Left ventricle myocardium inferior (tissue), 1 donor: ENCODE results near the gene ADAMTS20. TPM values are rescaled to one million over a fixed set of nuclear protein-coding genes. Genes with fewer than 3 reads are reported as not detected.

ENCODE experiments used
- DNase-seq: peaks from one replicate; pipeline ENCODE4 v3.0.0-alpha.2; 2020
- H3K27ac ChIP-seq: fragments of 200-600 bp; replicated peaks from 2 replicates; pipeline ENCODE4 v1.8.0; 2021
- H3K27me3 ChIP-seq: fragments of 200-600 bp; 2 replicates; pipeline ENCODE4 v1.8.0; 2021; ENCODE audit warnings: low read depth
- H3K36me3 ChIP-seq: fragments of 200-600 bp; 2 replicates; pipeline ENCODE4 v1.8.0; 2021
- H3K4me1 ChIP-seq: fragments of 200-600 bp; 2 replicates; pipeline ENCODE4 v1.8.0; 2021
- H3K4me3 ChIP-seq: fragments of 200-600 bp; 2 replicates; pipeline ENCODE4 v1.8.0; 2021; ENCODE audit warnings: mild to moderate bottlenecking, moderate library complexity
- H3K9me3 ChIP-seq: fragments of 200-600 bp; replicated peaks from 2 replicates; pipeline ENCODE4 v1.8.0; 2021
- intact Hi-C: fragments of 100-400 bp; cut with micrococcal nuclease; formaldehyde crosslinking; loops from one replicate; pipeline ENCODE4 v1.11.0; 2022
- total RNA-seq: library from RNA; stranded (reverse); fragmentation: NEBNext Ultra II Directional; extraction: Animal tissue kit (Norgen Biotek cat#: 25700); gene quantifications from one replicate; pipeline ENCODE4 v1.2.1, GENCODE V29; 2021
- TF ChIP-seq, protein P1 (sequence below): fragments of 200-600 bp; IDR thresholded peaks from 2 replicates; pipeline ENCODE4 v1.8.0; 2021; ENCODE audit warnings: antibody characterized with exemption, mild to moderate bottlenecking, borderline replicate concordance
- donor health status: DM: no; HTN: yes; CAD: no; lungs with severe emphysema.

ADAMTS20 gene
- total RNA-seq, 1 donor from 2014 or later: not detected

DNA sequence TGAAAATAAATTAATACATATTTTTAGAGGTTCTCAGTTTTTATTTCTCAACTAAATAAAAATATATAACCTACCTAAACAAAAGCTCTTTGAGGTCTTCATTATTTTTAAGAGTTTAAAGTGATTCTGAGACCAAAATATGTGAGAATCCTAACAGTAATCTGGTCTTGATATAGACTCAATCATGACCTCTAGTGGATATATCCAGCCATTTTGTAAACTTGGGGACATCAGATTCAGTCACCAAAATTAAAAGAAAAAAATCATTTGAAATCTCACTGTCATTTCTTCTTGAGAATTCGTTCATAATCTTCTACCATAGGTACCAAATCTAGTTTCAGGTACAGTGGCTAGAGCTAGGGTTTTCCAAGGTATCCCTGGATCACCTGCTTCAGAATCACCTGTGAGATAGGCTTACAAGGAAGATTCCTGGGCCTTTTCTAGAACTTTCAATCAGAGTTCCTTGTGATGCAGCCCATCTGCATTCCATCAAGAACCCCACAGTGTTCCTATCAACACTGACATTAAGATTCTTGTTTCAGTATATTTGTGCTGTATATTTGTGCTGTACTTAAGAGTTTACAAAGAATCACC, 214.9 kb downstream of the ADAMTS20 start:
- intact Hi-C loops: loop anchor here (10.0 kb wide), 1 partner anchor 752 kb away; the partner anchor contains the start of gene PRICKLE1
- Histone ChIP-seq H3K27me3 (no peaks in the 10 kb centered on the region), H3K4me1 (peaks cover 16% of the 10 kb centered on the region), H3K36me3 (no peaks in the 10 kb centered on the region), H3K9me3 (no peaks in the 10 kb centered on the region), H3K4me3 (no peak overlapping the region), H3K27ac (no peak overlapping the region)
- no peak for DNase-seq
- TF ChIP-seq, protein P1, sequence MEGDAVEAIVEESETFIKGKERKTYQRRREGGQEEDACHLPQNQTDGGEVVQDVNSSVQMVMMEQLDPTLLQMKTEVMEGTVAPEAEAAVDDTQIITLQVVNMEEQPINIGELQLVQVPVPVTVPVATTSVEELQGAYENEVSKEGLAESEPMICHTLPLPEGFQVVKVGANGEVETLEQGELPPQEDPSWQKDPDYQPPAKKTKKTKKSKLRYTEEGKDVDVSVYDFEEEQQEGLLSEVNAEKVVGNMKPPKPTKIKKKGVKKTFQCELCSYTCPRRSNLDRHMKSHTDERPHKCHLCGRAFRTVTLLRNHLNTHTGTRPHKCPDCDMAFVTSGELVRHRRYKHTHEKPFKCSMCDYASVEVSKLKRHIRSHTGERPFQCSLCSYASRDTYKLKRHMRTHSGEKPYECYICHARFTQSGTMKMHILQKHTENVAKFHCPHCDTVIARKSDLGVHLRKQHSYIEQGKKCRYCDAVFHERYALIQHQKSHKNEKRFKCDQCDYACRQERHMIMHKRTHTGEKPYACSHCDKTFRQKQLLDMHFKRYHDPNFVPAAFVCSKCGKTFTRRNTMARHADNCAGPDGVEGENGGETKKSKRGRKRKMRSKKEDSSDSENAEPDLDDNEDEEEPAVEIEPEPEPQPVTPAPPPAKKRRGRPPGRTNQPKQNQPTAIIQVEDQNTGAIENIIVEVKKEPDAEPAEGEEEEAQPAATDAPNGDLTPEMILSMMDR: peak; percentile 60

DNA sequence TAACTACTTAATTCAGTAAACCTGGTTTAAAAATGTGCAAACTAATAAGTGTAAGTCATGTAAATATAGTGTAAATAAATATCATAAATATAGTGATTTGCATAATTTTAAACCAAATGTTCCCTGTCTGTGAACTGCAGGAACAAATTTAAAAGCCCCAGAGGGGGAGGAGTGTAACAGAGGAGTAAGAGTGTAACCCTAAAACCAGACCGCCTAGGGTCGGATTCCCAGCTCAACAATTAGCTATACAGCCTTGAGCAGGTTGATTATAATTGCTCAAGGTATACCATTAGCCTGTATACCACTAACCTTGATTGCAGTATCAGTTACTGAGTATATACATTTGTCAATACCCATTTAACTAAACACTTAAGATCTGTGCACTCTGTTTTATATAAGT, 218.4 kb downstream of the ADAMTS20 start:
- intact Hi-C loops: loop anchor here (10.0 kb wide), 1 partner anchor 749 kb away; the partner anchor contains the start of gene PRICKLE1
- no peaks in the 10 kb centered on the region for H3K36me3 ChIP-seq

DNA sequence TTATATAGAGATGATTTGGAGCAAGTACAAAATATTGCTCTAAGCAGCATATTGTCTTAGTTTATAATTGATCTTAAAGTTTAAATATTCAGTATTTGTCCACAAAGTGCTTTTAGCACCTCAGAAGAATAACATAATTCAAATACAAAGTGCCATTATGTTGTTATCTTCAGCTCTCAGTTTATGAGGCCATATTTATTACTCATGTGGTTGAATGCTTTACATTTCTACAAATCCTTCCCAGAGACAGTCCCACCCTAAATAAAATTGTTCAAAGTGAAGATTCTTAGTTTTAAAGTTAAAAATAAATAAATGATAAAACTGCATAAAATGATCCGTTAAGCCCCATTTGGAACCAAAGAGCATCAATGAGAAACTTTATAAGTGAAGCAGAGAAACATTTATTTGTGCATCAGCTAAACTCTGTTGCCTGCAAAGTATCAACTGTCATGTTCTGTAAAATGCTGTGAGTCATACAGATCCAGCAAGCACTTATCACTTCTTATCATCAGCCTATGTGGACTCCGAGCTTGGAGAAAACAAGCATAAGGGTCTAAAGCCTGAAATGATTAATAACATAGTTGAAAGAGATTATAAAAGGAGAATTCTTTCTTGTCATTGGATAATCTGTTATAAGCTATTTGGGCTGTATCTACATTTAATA, 218.9 kb downstream of the ADAMTS20 start:
- Histone ChIP-seq H3K9me3 (peaks cover 2% of the 10 kb centered on the region), H3K36me3 (no peaks in the 10 kb centered on the region), H3K27ac (no peak overlapping the region), H3K4me3 (no peak overlapping the region), H3K27me3 (no peaks in the 10 kb centered on the region), H3K4me1 (peaks cover 4% of the 10 kb centered on the region)
- DNase-seq: no peak
- TF ChIP-seq, protein P1: no peak
- intact Hi-C loops: loop anchor here (10.0 kb wide), 1 partner anchor 748 kb away; the partner anchor contains the start of gene PRICKLE1

More for the DNA sequence above, 218.4 kb downstream of the ADAMTS20 start:
- no peak overlapping the region for H3K27ac ChIP-seq
- no peak for DNase-seq
- no peaks in the 10 kb centered on the region for H3K9me3 ChIP-seq
- TF ChIP-seq, protein P1: no peak
- no peaks in the 10 kb centered on the region for H3K27me3 ChIP-seq
- peaks cover 9% of the 10 kb centered on the region for H3K4me1 ChIP-seq
- H3K4me3 ChIP-seq: no peak overlapping the region

DNA sequence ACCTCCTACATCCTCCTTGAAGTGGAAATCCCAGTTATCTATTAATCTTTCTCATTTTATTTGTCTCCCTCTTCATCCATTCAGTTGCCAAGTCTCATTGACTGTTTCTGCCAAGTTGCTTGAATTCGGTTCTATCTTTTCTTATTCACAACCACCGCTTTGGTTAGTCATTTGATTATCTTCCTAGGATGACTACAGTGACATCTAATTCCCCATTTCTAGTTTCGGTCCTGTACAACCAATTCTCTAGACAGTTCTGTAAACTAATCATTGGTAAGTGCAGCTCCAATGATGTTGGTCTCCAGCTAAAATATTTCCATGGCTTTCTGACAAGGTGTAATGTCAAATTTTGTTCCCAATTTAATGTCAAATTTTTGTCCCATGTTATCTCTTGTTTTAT, 220.1 kb downstream of the ADAMTS20 start:
- intact Hi-C loops: loop anchor here (10.0 kb wide), 1 partner anchor 747 kb away; the partner anchor contains the start of gene PRICKLE1
- Histone ChIP-seq H3K27ac (no peak overlapping the region), H3K4me3 (no peak overlapping the region), H3K9me3 (peaks cover 8% of the 10 kb centered on the region), H3K27me3 (no peaks in the 10 kb centered on the region), H3K36me3 (no peaks in the 10 kb centered on the region), H3K4me1 (no peaks in the 10 kb centered on the region)
- TF ChIP-seq, protein P1: no peak
- no peak for DNase-seq

DNA sequence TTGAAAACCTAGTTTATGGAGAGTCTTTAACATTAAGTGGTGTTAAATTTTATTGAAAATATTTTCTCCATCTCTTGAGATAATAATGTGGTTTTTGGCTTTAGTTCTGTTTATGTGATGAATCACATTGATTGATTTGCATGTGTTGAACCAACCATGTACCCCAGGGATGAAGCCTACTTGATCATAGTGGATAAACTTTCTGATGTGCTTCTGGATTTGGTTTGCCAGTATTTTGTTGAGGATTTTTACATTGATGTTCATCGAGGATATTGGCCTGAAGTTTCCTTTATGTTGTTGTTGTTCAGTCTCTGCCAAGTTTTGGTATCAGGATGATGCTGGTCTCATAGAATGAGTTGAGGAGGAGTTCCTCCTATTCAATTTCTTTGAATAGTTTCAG, 222.6 kb downstream of the ADAMTS20 start:
- Histone ChIP-seq H3K9me3 (peaks cover 8% of the 10 kb centered on the region), H3K27ac (no peak overlapping the region), H3K27me3 (no peaks in the 10 kb centered on the region), H3K36me3 (no peaks in the 10 kb centered on the region), H3K4me1 (no peaks in the 10 kb centered on the region), H3K4me3 (no peak overlapping the region)
- intact Hi-C loops: no loop called here
- DNase-seq: no peak
- TF ChIP-seq, protein P1: no peak
